AG09319 (cell line): ENCODE data around the gene ATP11A.
"Not testable (repeated sequence)": the region's sequence is repeated elsewhere in the genome, so short reads cannot be mapped to it uniquely, and the experiment has no call there.

Experiments used
- DNase-seq: peaks from one replicate; pipeline ENCODE4 v3.0.0-alpha.2; 2010; ENCODE audit warnings: low read depth; ENCODE audit errors: extremely low read depth
- TF ChIP-seq, protein P1 (sequence below): IDR thresholded peaks from 2 replicates; pipeline ENCODE4 v1.5.1; 2011; ENCODE audit warnings: low read depth, mild to moderate bottlenecking, inconsistent platforms, low read length, moderate library complexity

ATP11A gene

DNA sequence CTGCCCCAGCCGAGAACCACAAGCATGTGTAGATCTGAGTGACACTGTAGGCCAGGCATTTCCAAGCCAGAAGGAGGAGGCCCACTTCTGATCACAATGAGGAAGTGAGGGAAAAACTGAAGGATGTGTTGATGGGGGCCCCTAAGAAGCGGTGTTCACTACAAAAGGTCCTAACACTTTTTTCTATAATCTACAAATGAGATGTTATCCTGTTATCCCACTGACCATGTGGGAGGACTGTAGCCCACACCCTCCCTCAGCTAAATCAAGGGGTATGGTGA is 180.2 kb downstream of the ATP11A start:
- TF ChIP-seq, protein P1, sequence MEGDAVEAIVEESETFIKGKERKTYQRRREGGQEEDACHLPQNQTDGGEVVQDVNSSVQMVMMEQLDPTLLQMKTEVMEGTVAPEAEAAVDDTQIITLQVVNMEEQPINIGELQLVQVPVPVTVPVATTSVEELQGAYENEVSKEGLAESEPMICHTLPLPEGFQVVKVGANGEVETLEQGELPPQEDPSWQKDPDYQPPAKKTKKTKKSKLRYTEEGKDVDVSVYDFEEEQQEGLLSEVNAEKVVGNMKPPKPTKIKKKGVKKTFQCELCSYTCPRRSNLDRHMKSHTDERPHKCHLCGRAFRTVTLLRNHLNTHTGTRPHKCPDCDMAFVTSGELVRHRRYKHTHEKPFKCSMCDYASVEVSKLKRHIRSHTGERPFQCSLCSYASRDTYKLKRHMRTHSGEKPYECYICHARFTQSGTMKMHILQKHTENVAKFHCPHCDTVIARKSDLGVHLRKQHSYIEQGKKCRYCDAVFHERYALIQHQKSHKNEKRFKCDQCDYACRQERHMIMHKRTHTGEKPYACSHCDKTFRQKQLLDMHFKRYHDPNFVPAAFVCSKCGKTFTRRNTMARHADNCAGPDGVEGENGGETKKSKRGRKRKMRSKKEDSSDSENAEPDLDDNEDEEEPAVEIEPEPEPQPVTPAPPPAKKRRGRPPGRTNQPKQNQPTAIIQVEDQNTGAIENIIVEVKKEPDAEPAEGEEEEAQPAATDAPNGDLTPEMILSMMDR: no peak

DNA sequence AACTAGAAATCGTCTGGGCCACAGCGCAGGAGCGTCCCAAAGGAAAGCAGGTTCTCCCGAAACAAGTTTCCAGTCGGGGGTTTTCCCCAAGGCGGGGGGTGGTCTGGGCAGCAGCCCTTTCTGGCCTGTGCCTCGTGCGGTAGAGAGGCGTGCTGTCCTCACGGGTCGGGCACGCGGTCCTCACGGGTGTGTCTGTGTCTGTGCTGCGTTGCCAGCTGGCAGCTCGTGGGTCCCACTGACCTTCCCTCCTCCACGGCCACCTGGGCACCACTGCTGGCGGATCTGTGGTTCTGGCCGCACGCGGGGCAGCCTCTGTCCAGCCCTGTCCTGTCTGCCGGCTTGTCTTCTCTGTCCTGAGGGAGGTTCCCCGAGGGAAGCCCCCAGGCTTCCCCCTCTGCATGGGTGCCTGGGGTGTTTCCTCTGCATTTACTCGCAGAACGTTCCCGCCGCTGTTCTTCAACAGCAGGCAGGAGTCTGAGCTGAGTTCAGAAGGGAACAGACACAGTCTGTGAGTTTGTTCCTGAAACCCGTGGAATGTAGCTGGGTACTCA is 181.0 kb downstream of the ATP11A start:
- TF ChIP-seq, protein P1: no peak
- DNase-seq: no peak

More for the DNA sequence above, 180.2 kb downstream of the ATP11A start:
- no peak for DNase-seq

DNA sequence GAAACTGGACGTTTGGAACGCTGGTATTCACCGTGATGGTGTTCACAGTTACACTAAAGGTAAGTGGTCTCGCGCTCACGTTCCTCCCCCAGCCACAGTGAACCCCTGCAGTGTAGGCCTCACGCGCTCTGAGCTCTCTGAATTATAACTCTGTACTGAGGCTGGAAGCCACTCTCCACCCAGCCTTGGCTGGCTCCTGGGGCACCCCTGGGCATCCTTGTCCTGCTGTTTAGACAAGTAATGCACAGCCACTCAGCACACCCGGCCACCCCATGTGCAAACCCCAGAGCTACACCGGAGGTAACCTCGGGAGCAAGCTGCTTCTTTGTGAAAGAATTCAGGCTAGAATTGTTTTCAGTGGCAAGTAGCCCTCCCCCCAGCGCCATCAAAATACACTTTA is 181.9 kb downstream of the ATP11A start:
- DNase-seq: no peak
- TF ChIP-seq, protein P1: no peak

DNA sequence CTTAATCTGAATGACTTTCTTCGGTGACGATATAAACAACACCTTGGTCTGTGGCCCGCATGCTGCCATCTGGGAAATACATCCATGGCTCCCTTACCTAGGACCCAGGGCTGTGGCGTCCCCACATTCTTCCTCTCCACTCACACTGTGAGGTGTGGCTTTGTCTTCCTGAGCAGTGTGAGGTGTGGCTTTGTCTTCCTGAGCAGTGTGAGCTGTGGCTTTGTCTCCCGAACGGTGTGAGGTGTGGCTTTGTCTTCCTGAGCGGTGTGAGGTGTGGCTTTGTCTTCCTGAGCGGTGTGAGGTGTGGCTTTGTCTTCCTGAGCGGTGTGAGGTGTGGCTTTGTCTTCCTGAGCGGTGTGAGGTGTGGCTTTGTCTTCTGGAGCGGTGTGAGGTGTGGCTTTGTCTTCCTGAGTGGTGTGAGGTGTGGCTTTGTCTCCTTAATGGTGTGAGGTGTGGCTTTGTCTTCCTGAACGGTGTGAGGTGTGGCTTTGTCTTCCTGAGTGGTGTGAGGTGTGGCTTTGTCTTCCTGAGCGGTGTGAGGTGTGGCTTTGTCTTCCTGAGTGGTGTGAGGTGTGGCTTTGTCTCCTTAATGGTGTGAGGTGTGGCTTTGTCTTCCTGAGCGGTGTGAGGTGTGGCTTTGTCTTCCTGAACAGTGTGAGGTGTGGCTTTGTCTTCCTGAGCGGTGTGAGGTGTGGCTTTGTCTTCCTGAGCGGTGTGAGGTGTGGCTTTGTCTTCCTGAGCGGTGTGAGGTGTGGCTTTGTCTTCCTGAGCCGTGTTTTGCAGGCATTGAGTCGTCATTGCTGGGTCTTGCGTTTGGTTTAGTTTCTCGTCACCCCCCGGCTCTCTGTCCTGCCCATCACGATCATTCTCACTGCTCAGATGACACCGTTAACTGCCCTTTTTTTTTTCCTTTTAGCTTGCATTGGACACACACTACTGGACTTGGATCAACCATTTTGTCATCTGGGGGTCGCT is 183.1 kb downstream of the ATP11A start:
- not testable (repeated sequence) for DNase-seq

DNA sequence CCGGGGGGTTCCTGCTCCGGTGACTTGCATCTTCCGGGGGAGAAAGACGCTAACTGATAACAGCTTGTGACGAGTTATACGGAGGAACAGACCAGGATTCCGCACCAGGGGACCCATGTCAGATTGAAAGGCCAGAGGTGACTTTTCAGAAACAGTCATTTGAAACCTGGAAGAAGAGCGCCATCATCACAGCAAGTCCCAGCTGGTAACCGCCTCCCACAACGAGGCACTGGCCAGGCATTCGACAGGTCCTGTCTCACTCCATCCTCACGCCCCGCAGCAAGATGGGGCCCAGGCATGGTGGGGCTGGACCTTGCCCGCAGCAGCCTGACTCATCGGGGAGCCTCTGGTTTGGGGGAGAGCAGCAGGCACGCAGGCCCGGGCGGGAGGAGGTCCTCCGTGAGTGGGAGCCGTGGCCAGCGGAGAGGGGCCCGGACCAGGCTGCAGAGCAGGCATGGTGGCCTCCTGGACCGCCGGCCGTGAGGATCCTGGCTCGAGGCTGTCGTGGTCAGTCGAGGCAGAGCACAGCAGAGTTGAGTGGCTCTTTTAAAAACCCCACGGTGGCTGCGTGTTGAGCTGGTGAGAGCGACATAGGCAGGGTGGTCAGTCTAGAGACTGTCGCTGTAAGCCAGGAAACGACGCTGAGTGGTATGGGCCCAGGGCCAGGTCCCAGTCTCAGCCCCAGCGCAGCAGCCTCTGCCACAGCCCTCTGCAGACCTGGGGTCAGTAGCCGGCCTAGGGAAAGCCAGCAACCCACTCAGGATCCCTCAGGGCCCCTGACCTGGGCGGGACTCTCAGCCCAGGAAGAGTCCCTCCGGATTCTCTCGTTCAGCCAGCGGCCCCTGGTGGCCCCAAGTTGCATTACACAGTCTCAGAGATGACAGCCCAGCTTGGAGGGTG is 184.3 kb downstream of the ATP11A start:
- TF ChIP-seq, protein P1: peak; percentile 95
- peak; percentile 14 for DNase-seq

DNA sequence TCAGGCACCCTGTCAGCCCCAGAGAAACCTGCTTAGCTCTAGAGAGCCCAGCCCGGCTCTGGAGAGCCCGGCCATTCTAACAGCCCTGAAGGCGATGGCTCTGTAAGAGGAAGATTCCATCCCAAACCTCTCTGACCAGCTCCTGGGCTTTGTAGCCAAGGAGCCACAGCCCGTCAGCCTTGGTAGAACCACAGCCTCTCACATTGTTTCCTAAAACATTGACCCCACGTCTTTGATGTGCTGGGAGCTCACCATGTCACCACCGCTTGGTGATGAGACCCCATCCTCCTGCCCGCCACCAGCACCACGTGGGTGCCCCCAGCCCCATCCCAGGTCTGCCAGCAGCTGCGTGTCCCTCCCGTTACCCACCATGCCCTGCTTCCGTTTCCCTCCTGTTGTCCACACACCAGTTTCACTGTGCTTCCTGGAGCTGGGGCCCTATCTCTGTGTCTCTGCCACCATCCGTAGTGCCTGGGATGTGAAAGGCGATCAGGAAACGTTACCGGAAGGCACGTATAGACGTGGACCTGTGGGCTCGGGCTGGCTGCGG is 185.0 kb downstream of the ATP11A start:
- DNase-seq: no peak
- TF ChIP-seq, protein P1: no peak

DNA sequence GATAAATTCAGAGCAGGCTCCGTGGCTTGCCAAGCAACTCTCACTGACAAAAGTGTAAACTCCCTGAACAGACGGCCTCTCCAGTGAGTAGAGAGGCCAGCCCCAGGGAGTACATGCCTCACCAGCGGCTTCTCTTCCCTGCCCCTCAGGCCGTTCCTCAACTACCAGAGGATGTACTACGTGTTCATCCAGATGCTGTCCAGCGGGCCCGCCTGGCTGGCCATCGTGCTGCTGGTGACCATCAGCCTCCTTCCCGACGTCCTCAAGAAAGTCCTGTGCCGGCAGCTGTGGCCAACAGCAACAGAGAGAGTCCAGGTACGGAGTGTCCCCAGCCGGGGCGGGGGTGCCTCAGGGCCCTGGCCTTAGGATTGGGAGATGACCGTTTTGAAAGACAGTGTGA is 185.8 kb downstream of the ATP11A start:
- DNase-seq: no peak
- TF ChIP-seq, protein P1: no peak
